HFF-Myc (cell line): ENCODE data around the gene DUS2.

Source experiments
- DNase-seq: peaks from one replicate; pipeline ENCODE4 v3.0.0-alpha.2; 2011; ENCODE audit warnings: low read depth; ENCODE audit errors: extremely low read depth
- H3K4me3 ChIP-seq: replicated peaks from 2 replicates; pipeline ENCODE4 v1.5.1; 2011; ENCODE audit warnings: low read depth, mild to moderate bottlenecking, control low read depth, low read length
- TF ChIP-seq, protein P1 (sequence below): IDR thresholded peaks from 2 replicates; pipeline ENCODE4 v1.5.1; 2012; ENCODE audit warnings: mild to moderate bottlenecking, low read depth, low read length, control low read depth; ENCODE audit errors: missing control alignments

Gene DUS2

DNA sequence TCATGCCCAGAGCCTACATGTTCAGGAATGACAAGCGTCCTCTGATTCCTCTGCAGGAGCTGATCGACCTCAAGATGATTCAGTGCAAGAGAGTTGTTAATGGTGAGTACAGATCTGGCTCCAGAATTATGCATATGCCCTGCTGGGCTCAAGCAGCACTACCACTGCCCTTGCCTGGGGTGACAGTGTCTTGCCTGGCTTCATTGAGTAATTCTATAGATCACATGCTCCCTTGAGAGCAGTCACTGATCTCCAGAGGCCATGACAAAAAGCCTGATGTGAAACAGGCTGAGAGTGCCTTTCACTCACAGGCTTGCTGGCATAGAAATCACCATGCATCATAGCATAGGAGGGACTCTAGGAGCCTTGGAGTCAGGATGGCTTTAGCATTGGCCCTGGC lies 26.4 kb downstream of the DUS2 start:
- no peak overlapping the region for H3K4me3 ChIP-seq
- TF ChIP-seq, protein P1, sequence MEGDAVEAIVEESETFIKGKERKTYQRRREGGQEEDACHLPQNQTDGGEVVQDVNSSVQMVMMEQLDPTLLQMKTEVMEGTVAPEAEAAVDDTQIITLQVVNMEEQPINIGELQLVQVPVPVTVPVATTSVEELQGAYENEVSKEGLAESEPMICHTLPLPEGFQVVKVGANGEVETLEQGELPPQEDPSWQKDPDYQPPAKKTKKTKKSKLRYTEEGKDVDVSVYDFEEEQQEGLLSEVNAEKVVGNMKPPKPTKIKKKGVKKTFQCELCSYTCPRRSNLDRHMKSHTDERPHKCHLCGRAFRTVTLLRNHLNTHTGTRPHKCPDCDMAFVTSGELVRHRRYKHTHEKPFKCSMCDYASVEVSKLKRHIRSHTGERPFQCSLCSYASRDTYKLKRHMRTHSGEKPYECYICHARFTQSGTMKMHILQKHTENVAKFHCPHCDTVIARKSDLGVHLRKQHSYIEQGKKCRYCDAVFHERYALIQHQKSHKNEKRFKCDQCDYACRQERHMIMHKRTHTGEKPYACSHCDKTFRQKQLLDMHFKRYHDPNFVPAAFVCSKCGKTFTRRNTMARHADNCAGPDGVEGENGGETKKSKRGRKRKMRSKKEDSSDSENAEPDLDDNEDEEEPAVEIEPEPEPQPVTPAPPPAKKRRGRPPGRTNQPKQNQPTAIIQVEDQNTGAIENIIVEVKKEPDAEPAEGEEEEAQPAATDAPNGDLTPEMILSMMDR: no peak
- DNase-seq: no peak

DNA sequence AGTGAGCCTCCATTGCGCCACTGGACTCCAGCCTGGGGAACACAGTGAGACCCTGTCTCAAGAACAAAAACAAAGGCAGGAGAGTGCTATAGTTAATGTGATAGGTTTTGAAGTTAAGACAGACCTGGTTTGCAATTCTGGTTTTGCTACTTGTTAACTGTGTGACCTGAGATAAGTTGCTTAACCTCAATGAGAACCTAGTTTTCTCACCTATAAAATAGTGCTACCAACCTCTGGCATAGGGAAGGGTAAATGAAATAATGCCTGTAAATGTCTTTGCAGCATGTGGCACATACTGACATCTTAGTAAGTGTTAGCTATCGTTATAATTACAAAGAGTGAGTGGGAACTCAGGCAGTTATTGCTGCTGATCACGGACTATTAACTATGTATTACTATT lies 32.3 kb downstream of the DUS2 start:
- no peak overlapping the region for H3K4me3 ChIP-seq
- no peak for DNase-seq
- TF ChIP-seq, protein P1: no peak

DNA sequence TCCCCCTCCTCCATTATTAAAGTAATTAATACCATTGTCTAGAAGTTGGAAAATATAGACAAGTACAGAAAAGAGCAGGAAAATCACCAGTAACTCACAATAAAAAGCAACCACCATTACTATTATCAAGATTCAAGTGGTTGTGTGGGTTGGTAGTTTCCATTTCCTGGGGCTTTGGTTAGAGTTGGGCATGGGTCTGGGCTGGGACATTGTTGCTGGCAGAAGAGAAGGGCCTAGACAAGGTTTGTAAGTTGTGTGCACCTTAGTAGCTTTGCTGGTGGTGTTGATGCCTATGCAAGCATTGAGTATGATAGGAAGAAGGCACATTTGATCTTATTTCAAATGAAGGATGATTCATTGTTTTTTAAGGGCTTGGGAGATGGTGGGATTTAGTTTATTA lies 36.7 kb downstream of the DUS2 start:
- TF ChIP-seq, protein P1: no peak
- no peak for DNase-seq
- H3K4me3 ChIP-seq: no peak overlapping the region

DNA sequence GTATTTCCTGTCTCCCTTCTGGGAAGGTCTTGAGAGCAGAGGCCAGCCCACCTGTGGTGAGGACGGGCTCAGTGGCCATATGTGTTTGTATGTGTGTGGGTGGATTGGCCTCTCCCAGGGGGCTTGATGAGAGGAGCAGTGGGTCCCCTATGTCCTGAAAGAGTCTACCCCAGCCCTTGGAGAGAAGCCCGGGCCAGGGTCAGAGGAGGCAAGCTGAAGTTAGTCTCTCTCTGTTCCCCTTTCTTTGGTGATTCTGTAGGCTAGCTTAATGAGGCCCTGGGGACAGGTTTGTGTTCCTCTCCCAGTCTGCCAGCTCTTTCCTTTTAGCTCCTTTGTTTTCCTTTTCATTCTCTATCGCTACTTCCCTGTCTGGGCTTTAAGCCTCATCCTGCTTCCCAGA lies 38.3 kb downstream of the DUS2 start:
- TF ChIP-seq, protein P1: no peak
- H3K4me3 ChIP-seq: no peak overlapping the region
- no peak for DNase-seq

DNA sequence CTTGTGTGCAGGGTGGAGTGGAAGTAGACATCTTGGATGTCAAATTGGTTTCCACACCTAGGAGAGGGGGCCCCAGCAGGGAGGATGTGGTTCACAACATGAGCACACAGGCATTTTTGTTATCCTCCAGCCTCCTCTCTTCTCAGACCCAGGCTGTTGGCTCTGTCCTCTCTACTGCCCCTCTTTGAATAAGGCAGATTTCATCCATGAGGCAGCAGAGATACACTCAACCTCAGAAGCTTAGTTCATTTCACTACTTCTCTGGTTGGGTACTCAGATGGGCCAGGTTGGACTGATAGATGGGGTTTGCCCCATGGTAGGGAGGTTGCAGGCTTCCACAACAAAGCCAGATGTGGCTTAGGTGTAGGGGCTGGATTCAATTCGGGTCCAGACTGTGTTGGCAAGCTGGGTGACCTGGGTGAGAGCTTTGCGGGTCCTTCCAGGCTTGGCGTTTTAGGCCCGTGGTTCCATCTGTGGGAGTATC lies 39.9 kb downstream of the DUS2 start:
- H3K4me3 ChIP-seq: no peak overlapping the region
- TF ChIP-seq, protein P1: no peak
- DNase-seq: no peak

DNA sequence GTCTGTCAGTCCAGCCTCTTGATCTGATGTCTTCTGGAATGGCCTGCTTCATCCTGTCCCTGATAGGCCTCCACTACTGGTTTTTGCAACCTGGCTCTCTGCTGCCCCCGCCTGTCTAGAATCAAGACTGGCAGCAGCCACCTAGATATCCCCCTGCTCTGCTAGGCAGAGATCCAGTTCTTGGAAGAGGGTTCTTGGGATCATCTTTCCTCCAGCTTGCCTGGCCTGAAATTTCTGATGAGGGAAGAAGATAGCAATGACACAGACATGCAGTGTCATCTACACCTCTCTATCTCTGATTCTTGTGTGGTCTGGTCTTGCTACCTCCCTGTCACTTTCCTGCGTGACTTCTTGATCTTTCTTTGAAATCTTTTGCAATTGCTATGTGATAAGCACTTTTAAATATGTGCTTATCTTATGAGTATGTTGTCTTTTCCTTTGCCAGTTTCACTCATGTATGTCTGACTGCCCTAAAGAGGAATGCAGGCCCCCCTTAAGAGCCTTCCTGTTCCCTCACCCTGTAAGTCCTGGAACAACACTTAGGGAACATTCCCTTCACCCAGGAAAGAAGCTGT lies 41.8 kb downstream of the DUS2 start:
- TF ChIP-seq, protein P1: peak; percentile 90
- DNase-seq: no peak
- no peak overlapping the region for H3K4me3 ChIP-seq
